Activated CD8-positive, alpha-beta memory T cell treated with anti-CD3 and anti-CD28 coated beads, Interleukin-2, amount 10 ng/mL, durations not matched to agents 7 days and 5 days (primary cell): ENCODE results near the gene SHISA6. TPM values are rescaled to one million over a fixed set of nuclear protein-coding genes. Genes with fewer than 3 reads are reported as not detected.

Source experiments
- ATAC-seq: fragments of 150-1000 bp; cut with Tn5 transposase; one replicate; pipeline ENCODE4 v1.10.0; 2021; ENCODE audit warnings: moderate library complexity
- CTCF ChIA-PET: fragments of 350-600 bp; sonication (Branson Sonifier 250); formaldehyde crosslinking; loops from one replicate; lab custom pipeline; 2021; ENCODE audit warnings: antibody characterized with exemption; lab: Charles Lee
- DNase-seq: peaks from one replicate; pipeline ENCODE4 v3.0.0-alpha.2; 2020
- H3K27ac Mint-ChIP-seq: one replicate; pipeline ENCODE4 v1.8.0; 2021; ENCODE audit warnings: mild to moderate bottlenecking, mixed read lengths
- H3K27me3 Mint-ChIP-seq: one replicate; pipeline ENCODE4 v1.8.0; 2021; ENCODE audit warnings: mixed read lengths
- H3K36me3 Mint-ChIP-seq: one replicate; pipeline ENCODE4 v1.8.0; 2021; ENCODE audit warnings: mild to moderate bottlenecking, mixed read lengths
- H3K4me1 Mint-ChIP-seq: one replicate; pipeline ENCODE4 v1.8.0; 2021; ENCODE audit warnings: mixed read lengths
- H3K4me3 Mint-ChIP-seq: one replicate; pipeline ENCODE4 v1.8.0; 2021; ENCODE audit warnings: mild to moderate bottlenecking, moderate library complexity, mixed read lengths
- H3K9me3 Mint-ChIP-seq: one replicate; pipeline ENCODE4 v1.8.0; 2022; ENCODE audit warnings: low read depth, mixed read lengths
- total RNA-seq, 2 experiments: library from RNA; stranded (reverse); gene quantifications; one replicate each; pipeline ENCODE4 v1.2.3, GENCODE V29; 2021

The SHISA6 gene
- total RNA-seq, 2 experiments from 2014 or later: not detected

DNA sequence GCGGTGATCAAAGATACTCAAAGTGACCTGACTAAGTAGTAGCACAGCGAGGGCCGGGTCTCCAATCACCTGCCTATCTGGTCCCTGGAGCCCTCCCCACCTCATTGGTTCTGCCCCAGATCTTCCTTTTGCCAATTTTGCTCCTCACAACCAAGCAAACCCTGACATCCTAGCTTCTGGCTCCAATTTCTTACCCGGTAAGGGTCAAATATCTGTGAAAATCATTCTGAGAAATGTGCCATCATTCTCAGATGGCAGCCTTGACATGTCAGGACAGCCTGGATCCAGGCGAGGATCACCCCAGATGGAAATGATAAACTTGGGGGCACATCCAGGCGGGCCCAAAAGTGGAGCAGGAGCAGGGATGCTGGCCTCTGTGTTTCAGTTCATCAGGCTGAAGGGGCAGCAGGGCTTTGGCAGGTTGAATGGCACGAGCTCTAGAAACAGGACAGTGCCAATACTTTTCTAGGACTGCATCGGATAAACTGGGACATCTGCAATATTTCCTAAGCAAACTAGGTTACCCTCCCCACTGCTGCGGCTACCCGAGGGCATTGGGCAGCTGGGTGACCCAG, 83.9 kb downstream of the SHISA6 start:
- CTCF ChIA-PET: no interaction called here
- Mint-ChIP-seq H3K36me3 (no peaks in the 10 kb centered on the region), H3K4me3 (no peak overlapping the region), H3K4me1 (no peaks in the 10 kb centered on the region), H3K9me3 (peaks cover 4% of the 10 kb centered on the region), H3K27me3 (no peaks in the 10 kb centered on the region), H3K27ac (no peak overlapping the region)
- no peak for ATAC-seq
- DNase-seq: no peak

DNA sequence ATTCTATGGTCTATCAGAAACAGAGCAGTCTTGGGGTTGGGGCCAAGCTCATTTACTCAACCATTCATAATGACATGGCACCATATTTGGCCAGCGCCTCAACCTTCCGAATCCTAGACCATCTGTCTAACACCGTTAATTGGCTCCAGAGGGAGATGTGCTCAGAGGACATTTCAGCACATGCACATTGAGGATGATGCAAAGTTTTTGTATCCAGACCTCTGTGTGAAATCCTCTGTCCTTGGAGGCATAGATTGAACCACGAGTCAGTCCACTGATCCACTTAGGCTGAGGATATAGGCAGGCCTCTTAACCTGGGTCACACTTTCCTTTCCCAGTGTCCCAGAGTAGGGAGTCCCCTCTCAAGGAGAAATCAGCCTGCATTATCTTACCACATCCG, 85.5 kb downstream of the SHISA6 start:
- H3K36me3 Mint-ChIP-seq: no peaks in the 10 kb centered on the region
- peaks cover 2% of the 10 kb centered on the region for H3K9me3 Mint-ChIP-seq
- H3K4me1 Mint-ChIP-seq: no peaks in the 10 kb centered on the region
- DNase-seq (no peak), ATAC-seq (no peak)
- H3K4me3 Mint-ChIP-seq: no peak overlapping the region
- H3K27me3 Mint-ChIP-seq: no peaks in the 10 kb centered on the region
- CTCF ChIA-PET: no interaction called here
- no peak overlapping the region for H3K27ac Mint-ChIP-seq

DNA sequence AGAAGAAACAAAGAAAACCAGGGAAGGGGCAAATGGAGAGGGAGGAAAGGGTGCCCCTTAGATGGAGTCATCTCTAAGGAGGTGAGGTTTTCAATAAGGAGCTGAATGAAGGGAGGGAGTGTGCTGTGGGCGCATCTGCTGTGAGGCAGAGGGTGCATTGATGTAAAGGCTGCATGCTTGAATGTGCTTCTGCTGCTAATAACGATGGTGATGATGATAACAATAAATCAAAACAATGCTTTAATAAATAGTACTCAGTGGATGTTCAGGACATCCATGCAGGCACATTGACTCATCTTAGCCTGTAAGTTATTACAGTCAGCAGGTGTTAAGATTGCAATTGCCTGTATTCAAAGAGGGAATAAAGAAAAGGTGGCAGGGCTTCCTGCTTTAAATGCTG, 87.8 kb downstream of the SHISA6 start:
- DNase-seq (no peak), ATAC-seq (no peak)
- Mint-ChIP-seq H3K9me3 (no peaks in the 10 kb centered on the region), H3K27ac (no peak overlapping the region), H3K4me1 (no peaks in the 10 kb centered on the region), H3K36me3 (no peaks in the 10 kb centered on the region), H3K4me3 (no peak overlapping the region), H3K27me3 (no peaks in the 10 kb centered on the region)
- CTCF ChIA-PET: no interaction called here

DNA sequence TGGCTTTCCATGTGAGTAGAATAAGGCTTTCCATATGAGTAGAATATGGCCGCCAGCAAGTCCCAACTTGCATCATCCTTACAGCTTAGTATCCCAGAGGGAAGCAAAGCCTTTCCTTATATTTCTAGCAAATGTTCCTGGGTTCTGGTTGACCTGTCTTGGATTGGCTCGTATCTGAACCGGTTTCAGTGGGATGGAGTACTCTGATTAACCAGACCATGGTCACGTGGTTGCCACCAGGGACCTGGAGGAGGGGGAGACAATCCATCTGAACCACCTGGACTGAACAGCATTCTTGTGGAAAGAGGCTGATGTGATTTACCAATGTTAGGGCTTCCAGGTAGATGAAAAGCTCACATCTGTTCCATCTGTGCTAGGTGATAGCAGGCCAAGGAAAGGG, 89.0 kb downstream of the SHISA6 start:
- H3K4me3 Mint-ChIP-seq: no peak overlapping the region
- H3K27ac Mint-ChIP-seq: no peak overlapping the region
- DNase-seq (no peak), ATAC-seq (no peak)
- H3K4me1 Mint-ChIP-seq: no peaks in the 10 kb centered on the region
- no peaks in the 10 kb centered on the region for H3K9me3 Mint-ChIP-seq
- CTCF ChIA-PET: no interaction called here
- H3K27me3 Mint-ChIP-seq: no peaks in the 10 kb centered on the region
- H3K36me3 Mint-ChIP-seq: no peaks in the 10 kb centered on the region

DNA sequence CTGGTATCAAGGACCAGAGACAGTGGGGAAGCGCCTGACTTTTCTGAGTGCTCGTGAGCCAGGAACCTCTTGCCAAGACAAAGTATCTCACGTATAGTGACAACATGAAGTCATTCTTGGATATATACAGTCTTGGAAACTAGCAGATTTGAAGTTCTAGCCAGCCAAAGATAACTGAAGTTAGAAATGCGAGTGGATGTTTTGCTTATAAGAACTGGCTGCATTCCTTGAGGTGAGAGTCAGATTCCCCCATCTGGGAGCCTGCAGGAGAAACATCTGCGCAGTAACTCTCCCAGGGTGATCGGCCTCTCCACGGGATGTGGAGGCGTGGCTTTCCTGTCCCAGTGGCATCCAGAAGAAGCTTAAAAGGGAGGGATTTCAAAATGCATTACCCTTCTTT, 89.8 kb downstream of the SHISA6 start:
- Mint-ChIP-seq H3K4me3 (no peak overlapping the region), H3K36me3 (no peaks in the 10 kb centered on the region), H3K4me1 (no peaks in the 10 kb centered on the region), H3K27me3 (no peaks in the 10 kb centered on the region), H3K27ac (no peak overlapping the region), H3K9me3 (no peaks in the 10 kb centered on the region)
- DNase-seq: no peak
- CTCF ChIA-PET: no interaction called here
- ATAC-seq: no peak

DNA sequence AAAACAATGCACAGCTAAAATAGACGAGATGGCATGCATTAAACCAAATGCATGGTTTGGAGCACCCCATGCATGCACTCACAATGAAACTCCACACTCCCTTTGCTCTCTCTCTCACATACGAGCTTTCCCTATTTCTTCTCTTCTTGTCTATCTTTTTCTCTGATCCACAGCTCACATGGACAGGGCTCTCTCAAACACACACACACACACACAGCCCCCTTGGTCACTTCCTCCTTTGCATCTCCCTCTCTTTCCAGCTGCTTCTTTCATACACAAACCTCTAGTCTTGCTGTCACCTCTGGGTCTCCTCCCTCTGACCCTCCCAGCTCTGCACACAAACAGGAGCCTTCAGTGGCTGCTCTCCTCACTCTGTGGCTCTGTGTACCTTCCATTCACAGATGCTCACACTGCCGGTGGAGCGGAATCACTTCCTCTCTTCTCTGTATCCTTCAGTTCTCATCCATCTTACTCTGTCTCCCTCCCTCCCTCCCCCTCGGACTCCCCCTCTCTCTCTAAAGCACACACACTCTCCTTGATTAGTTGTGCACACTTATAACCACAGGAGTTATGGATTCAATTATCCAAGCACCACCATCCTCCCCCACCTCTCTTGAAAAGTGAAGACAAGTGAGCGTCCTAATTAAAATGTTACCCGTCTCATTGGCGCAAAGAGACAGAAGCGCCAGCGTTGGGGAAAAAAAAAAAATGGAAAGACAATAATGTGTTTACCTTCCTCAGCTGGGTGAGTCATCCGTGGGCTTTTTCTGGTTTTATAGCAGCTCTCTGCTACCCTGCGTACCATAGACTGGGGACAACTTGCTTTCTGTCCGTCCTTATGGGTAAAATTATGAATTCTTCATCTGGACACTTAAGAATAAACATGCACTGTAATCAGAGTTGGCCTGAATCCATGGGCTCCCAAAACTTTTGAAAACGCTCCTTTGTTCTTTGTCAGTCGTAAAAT, 90.8 kb downstream of the SHISA6 start:
- DNase-seq: no peak
- H3K36me3 Mint-ChIP-seq: no peaks in the 10 kb centered on the region
- H3K27ac Mint-ChIP-seq: no peak overlapping the region
- H3K9me3 Mint-ChIP-seq: no peaks in the 10 kb centered on the region
- no peak overlapping the region for H3K4me3 Mint-ChIP-seq
- no peaks in the 10 kb centered on the region for H3K27me3 Mint-ChIP-seq
- no peaks in the 10 kb centered on the region for H3K4me1 Mint-ChIP-seq
- CTCF ChIA-PET: no interaction called here
- no peak for ATAC-seq

DNA sequence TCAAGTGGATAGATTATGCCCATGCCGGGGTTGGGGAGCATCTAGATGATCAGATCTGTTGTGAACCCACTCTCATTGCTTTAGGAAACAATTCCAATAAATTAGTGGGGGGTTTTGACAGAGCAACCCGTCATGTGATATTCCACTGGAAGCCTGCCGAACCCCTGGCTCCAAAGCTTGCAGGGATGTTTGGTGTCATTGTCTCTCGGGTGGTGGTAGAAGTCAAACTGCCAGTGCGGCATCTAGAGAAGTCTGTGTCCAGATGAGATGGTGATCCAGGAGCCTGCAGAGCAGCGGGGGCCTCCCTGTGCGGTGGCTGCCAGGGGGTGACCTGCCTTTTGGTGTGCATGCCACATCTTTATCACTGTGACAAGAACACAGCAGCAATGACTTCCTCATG, 91.7 kb downstream of the SHISA6 start:
- no peaks in the 10 kb centered on the region for H3K36me3 Mint-ChIP-seq
- CTCF ChIA-PET: no interaction called here
- H3K9me3 Mint-ChIP-seq: no peaks in the 10 kb centered on the region
- H3K27me3 Mint-ChIP-seq: no peaks in the 10 kb centered on the region
- ATAC-seq (no peak), DNase-seq (no peak)
- no peak overlapping the region for H3K4me3 Mint-ChIP-seq
- no peak overlapping the region for H3K27ac Mint-ChIP-seq
- no peaks in the 10 kb centered on the region for H3K4me1 Mint-ChIP-seq

DNA sequence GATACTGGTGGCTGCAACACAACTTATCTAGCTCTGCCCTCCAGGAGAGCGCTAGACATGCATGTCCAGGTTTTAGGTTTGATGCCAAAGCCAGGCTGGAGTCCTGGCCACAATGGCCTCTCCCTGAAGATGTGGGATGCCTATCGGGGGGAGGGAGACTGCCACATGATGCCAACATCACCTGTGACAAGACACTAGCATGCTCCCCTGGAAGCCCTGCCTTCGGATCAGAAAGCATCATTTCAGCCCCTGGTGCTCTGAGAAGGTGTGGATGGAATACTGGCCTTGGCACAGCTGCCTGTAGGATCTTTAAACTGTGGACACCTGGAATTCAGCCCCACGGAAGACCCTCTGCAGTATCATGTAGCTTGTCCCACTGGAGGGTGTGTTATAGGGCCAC, 93.5 kb downstream of the SHISA6 start:
- DNase-seq: no peak
- Mint-ChIP-seq H3K27ac (no peak overlapping the region), H3K4me1 (no peaks in the 10 kb centered on the region), H3K27me3 (no peaks in the 10 kb centered on the region), H3K9me3 (no peaks in the 10 kb centered on the region), H3K4me3 (no peak overlapping the region), H3K36me3 (no peaks in the 10 kb centered on the region)
- ATAC-seq: no peak
- CTCF ChIA-PET: no interaction called here

DNA sequence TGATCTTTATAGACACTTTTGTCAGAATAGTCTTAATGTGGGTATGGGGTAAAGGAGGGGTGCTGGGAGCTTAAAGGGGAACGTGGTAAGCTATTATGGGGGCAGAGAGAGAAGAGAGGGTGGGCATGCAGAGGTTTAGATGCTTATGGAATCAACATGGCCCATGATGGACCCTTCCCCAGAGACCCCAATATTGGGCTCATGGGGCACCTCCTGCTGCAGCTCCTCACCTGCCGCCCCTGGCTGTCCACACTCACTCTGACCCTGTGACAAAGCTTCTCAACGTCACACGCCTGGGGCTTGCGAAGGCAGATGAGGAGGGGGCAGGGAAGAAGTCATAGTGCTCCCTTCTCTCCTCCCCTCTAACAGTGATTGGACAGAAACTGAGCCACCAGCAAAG, 95.3 kb downstream of the SHISA6 start:
- Mint-ChIP-seq H3K27ac (no peak overlapping the region), H3K4me3 (no peak overlapping the region), H3K27me3 (no peaks in the 10 kb centered on the region), H3K36me3 (no peaks in the 10 kb centered on the region), H3K9me3 (no peaks in the 10 kb centered on the region), H3K4me1 (no peaks in the 10 kb centered on the region)
- no peak for ATAC-seq
- DNase-seq: no peak
- CTCF ChIA-PET: no interaction called here

DNA sequence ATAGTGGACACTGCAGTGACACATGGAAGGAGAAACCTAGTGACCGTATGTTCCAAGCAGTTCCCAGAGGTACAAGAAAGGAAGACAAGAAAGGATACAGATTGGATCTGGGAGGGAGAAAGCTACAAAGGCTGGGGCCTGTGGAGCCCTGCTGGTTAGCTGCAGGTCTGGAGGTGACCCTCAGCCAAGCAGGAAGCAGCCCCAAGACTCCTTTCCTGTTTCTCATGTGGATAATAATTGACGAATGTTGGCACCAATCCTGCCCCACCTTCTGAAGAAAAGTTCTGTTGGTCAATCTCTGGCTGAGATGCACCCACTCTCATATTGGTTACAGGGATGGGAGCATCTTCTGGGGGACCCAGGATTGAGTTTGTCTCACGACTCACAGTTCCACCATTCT, 99.8 kb downstream of the SHISA6 start:
- Mint-ChIP-seq H3K36me3 (no peaks in the 10 kb centered on the region), H3K9me3 (no peaks in the 10 kb centered on the region), H3K4me3 (no peak overlapping the region), H3K4me1 (no peaks in the 10 kb centered on the region), H3K27ac (no peak overlapping the region), H3K27me3 (no peaks in the 10 kb centered on the region)
- no peak for DNase-seq
- CTCF ChIA-PET: no interaction called here
- no peak for ATAC-seq

DNA sequence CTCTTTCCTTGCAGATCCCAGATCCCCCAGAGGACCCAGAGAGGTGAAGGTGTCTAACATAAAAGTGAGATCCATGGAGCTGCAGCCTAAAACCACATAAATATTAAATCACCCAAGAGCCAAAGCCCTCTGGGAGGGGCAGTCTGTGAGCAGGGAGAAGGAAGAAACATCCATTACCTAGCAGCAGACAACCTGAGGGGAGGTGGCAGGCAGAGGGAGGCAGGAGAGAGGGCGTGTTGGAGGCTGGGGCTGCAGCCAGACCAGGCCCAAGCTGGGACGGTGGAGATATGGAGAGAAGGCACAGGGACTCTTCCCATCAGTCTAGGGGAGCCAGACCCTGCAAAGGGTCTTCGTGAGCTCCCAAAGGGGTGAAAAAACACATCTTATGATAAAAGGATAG, 101.1 kb downstream of the SHISA6 start:
- H3K4me1 Mint-ChIP-seq: no peaks in the 10 kb centered on the region
- H3K9me3 Mint-ChIP-seq: no peaks in the 10 kb centered on the region
- CTCF ChIA-PET: no interaction called here
- H3K36me3 Mint-ChIP-seq: no peaks in the 10 kb centered on the region
- H3K4me3 Mint-ChIP-seq: no peak overlapping the region
- no peak for DNase-seq
- ATAC-seq: no peak
- no peak overlapping the region for H3K27ac Mint-ChIP-seq
- H3K27me3 Mint-ChIP-seq: no peaks in the 10 kb centered on the region

DNA sequence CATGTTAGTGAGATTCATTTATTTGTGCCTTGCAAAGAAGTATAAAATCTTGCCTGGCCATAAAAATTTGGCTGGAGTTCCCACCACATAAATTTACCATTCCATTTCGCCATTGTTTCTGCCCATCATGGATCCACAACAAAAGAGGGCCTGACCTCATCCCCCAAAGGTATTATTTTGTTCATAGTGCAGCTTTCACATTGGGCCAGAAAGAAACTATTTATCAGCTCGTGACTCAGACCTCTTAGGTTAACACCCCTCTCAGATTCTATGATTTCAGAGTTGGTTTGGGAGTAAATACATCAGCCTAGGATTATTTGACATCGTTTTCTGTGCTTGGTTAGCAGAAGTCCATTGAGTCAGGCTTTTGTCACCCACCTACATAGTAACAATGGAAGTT, 108.1 kb downstream of the SHISA6 start:
- Mint-ChIP-seq H3K36me3 (peaks cover 1% of the 10 kb centered on the region), H3K27me3 (no peaks in the 10 kb centered on the region), H3K27ac (no peak overlapping the region), H3K9me3 (peaks cover 5% of the 10 kb centered on the region), H3K4me1 (no peaks in the 10 kb centered on the region), H3K4me3 (no peak overlapping the region)
- CTCF ChIA-PET: no interaction called here
- ATAC-seq (no peak), DNase-seq (no peak)

DNA sequence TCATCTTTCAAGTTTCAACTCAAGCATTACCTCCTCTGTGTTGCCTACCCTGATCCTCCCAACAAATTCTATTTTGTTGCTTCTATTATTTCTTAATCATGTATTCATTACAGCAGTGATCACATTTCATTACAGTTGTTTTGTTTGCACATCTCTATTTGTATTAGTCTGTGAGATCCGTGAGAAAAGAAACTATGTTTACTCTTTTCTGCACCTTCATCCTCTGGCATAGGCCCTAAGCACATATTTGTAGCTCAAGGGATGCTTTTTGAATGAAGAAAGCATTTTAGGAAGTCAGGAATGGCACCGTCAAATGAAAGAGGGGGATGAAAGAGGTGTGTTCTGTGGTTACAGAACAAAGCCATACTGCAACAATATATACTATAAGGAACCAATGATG, 110.5 kb downstream of the SHISA6 start:
- Mint-ChIP-seq H3K4me1 (no peaks in the 10 kb centered on the region), H3K36me3 (peaks cover 1% of the 10 kb centered on the region), H3K27me3 (no peaks in the 10 kb centered on the region), H3K9me3 (peaks cover 8% of the 10 kb centered on the region), H3K4me3 (no peak overlapping the region), H3K27ac (no peak overlapping the region)
- ATAC-seq (no peak), DNase-seq (no peak)
- CTCF ChIA-PET: no interaction called here

DNA sequence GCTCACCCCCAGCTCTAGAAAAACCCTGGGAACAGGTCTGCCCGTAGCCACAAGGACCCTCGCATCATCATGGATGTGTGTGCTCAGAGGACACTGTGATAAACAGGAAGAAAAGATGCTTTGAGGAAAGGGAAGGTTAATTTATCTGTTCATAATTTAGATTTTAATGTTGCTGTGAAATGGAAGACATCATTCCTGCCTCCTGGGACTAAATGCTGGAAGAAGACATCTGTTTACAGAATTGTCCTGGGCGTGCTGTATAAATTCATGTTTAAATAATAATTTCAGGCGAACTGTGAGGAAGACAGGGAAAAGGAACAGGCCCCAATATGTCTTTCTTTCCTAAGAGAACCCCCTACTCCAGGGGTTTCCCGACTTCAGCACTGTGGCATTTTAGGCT, 112.6 kb downstream of the SHISA6 start:
- CTCF ChIA-PET: interaction anchor here (1.2 kb wide), 1 partner anchor 23 kb away, joined by 4 read pairs; no protein-coding TSS in a partner anchor
- Mint-ChIP-seq H3K27ac (no peak overlapping the region), H3K4me3 (no peak overlapping the region), H3K9me3 (peaks cover 11% of the 10 kb centered on the region), H3K27me3 (no peaks in the 10 kb centered on the region), H3K36me3 (peaks cover 1% of the 10 kb centered on the region), H3K4me1 (no peaks in the 10 kb centered on the region)
- DNase-seq: no peak
- no peak for ATAC-seq
